Vagina (tissue), 2 donors: Measurements from ENCODE around the gene STARD13.

Experiments used
- POLR2A ChIP-seq, 2 donors: fragments of 450-650 bp; IDR thresholded peaks; one replicate each; pipeline ENCODE4 v1.6.1; 2017; ENCODE audit warnings: antibody characterized with exemption in 2 of 2, mild to moderate bottlenecking in 2 of 2, moderate library complexity in 2 of 2
- POLR2AphosphoS5 ChIP-seq, 2 donors: sonication (generic); formaldehyde crosslinking; IDR thresholded peaks; one replicate each; pipeline ENCODE4 v1.9.0; 2017; ENCODE audit warnings: antibody characterized with exemption in 2 of 2, mild to moderate bottlenecking in 2 of 2, low read depth in 1 of 2; ENCODE audit not compliant: insufficient read depth in 1 of 2
- TF ChIP-seq, protein P1 (sequence below), 3 experiments: fragments of 450-650 bp in 2 of 3; fragments of 200-600 bp in 1 of 3; sonication (generic) in 1 of 3; IDR thresholded peaks; one replicate each; pipeline ENCODE4 v1.5.1; 2017 to 2019; ENCODE audit warnings: antibody characterized with exemption in 3 of 3, mild to moderate bottlenecking in 2 of 3, moderate library complexity in 2 of 3

DNA sequence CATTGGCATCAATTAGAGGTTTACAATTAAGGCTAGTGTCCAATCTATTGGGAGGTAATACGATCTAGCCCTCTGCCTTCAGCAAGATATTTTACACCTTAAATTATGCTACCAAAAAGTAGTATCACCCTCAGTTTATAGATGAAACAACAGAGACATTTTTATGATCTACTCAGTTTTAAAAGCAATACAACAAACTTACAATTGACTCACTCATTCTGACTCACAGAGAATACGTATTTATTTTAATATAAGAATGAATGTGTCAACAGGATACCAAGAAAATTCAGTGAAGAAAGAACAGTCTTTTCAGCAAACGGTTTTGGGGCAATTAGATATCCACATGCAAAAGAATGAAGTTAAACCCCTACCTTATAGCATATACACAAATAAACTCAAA lies 32.5 kb upstream of the STARD13 start:
- TF ChIP-seq, protein P1, sequence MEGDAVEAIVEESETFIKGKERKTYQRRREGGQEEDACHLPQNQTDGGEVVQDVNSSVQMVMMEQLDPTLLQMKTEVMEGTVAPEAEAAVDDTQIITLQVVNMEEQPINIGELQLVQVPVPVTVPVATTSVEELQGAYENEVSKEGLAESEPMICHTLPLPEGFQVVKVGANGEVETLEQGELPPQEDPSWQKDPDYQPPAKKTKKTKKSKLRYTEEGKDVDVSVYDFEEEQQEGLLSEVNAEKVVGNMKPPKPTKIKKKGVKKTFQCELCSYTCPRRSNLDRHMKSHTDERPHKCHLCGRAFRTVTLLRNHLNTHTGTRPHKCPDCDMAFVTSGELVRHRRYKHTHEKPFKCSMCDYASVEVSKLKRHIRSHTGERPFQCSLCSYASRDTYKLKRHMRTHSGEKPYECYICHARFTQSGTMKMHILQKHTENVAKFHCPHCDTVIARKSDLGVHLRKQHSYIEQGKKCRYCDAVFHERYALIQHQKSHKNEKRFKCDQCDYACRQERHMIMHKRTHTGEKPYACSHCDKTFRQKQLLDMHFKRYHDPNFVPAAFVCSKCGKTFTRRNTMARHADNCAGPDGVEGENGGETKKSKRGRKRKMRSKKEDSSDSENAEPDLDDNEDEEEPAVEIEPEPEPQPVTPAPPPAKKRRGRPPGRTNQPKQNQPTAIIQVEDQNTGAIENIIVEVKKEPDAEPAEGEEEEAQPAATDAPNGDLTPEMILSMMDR (IDR thresholded peaks at IDR 0.05) = no peak
- TF ChIP-seq POLR2AphosphoS5 (IDR thresholded peaks at IDR 0.05; ENCODE audit: insufficient read depth in 1 of 2, low read depth in 1 of 2) (no peak), POLR2A (IDR thresholded peaks at IDR 0.05) (no peak)
